Astrocyte of the spinal cord (primary cell): Measurements from ENCODE around the gene CDKN2AIP.

Source experiments
- DNase-seq: peaks from one replicate; pipeline ENCODE4 v3.0.0; 2011; ENCODE audit warnings: low read depth, low spot score
- H3K4me3 ChIP-seq: 2 replicates; pipeline ENCODE4 v1.5.1; 2011; ENCODE audit warnings: low read depth, mild to moderate bottlenecking, low read length, moderate library complexity
- CTCF ChIP-seq: IDR thresholded peaks from 2 replicates; pipeline ENCODE4 v1.5.1; 2012; ENCODE audit warnings: low read depth, mild to moderate bottlenecking, low read length, inconsistent platforms
- in situ Hi-C: cut with HindIII; loops from 2 replicates; pipeline ENCODE4 v1.10.0; 2017; ENCODE audit warnings: low sequenced_read_pairs

The CDKN2AIP gene

GRCh38 chr4:183434666-183435190, 9.7 kb upstream of the CDKN2AIP start:
- no peak overlapping the region for H3K4me3 ChIP-seq
- TF ChIP-seq CTCF = no peak
- in situ Hi-C loops = no loop called here
- DNase-seq = no peak

GRCh38 chr4:183435803-183436202, 8.6 kb upstream of the CDKN2AIP start:
- in situ Hi-C loops = no loop called here
- no peak overlapping the region for H3K4me3 ChIP-seq
- TF ChIP-seq CTCF = no peak
- DNase-seq = no peak

- TF ChIP-seq CTCF = no peak
- in situ Hi-C loops = no loop called here
- no peak overlapping the region for H3K4me3 ChIP-seq
- DNase-seq = no peak
These were observed 8.0 kb upstream of the CDKN2AIP start for GRCh38 chr4:183436417-183436816.

- H3K4me3 ChIP-seq = no peak overlapping the region
- no peak for TF ChIP-seq CTCF
- DNase-seq = no peak
- in situ Hi-C loops = no loop called here
These were observed 7.0 kb upstream of the CDKN2AIP start for GRCh38 chr4:183437452-183437851.

GRCh38 chr4:183438458-183439113, 5.8 kb upstream of the CDKN2AIP start:
- in situ Hi-C loops = no loop called here
- TF ChIP-seq CTCF = no peak
- peak; percentile 89 for DNase-seq
- H3K4me3 ChIP-seq = no peak overlapping the region

- TF ChIP-seq CTCF = no peak
- no peak for DNase-seq
- H3K4me3 ChIP-seq = no peak overlapping the region
- in situ Hi-C loops = no loop called here
These were observed 3.2 kb upstream of the CDKN2AIP start for GRCh38 chr4:183441276-183441675.
